Uterus (tissue), 2 donors: ENCODE results near the gene PLD1.

Source experiments
- CTCF ChIP-seq, 4 experiments: fragments of 200-600 bp in 2 of 4; fragments of 450-650 bp in 2 of 4; sonication (generic) in 2 of 4; IDR thresholded peaks; one replicate each; pipeline ENCODE4 v1.5.1; 2016 to 2019; ENCODE audit warnings: antibody characterized with exemption in 4 of 4, mild to moderate bottlenecking in 2 of 4, moderate library complexity in 1 of 4
- POLR2A ChIP-seq, 2 donors: fragments of 450-650 bp; IDR thresholded peaks; one replicate each; pipeline ENCODE4 v1.6.1; 2016; ENCODE audit warnings: antibody characterized with exemption in 2 of 2, mild to moderate bottlenecking in 1 of 2, moderate library complexity in 1 of 2

- TF ChIP-seq CTCF (IDR thresholded peaks at IDR 0.05), result no peak
- no peak for TF ChIP-seq POLR2A (IDR thresholded peaks at IDR 0.05)
Observed at GRCh38 chr3:171784937-171785336, 25.3 kb downstream of the PLD1 start.
